Pericardium fibroblast (primary cell): Measurements from ENCODE around the gene MB. TPM values are rescaled to one million over a fixed set of nuclear protein-coding genes. Genes with fewer than 3 reads are reported as not detected.

Experiments
- total RNA-seq: library from RNA; depleted of rRNA; stranded (reverse); fragments of >200 nt; gene quantifications from 2 replicates; pipeline ENCODE4 v1.2.3, GENCODE V29; 2015

Gene MB
- not detected in 2 replicates for total RNA-seq

DNA sequence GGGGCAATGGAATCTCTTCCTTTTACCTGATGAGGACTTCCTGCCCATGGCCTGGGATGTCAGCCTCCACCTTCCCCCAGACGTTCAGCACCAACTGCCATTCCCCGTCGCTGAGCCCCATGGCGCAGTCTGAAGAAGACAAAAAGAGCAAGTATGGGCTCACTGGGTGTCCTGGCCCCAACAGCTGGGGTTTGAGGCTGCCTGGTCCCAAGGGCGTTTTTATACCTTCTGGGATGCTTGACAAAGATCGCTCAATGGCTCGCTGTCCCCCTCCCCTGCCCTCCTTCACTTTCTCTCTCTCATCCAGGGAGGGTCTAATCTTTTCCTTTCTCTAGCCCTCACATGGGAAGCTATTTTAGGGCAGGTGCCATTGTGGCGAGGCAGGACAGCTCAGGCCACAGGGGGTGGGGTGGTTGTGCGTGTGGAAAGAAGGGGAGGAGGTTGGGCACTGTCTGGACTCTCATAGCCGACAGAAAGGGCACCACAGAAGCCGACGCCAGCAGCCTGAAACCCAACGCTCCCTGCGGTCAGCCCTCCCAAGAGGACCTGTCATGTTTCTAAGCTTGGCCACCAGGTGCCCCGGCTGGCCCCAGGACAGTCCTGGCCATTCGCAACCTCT, at the start of gene MB:
Gene MB (minus strand): TSS at position 193 of the 619 bp plus-strand sequence. CDS start 72 bp downstream, at position 121.

DNA sequence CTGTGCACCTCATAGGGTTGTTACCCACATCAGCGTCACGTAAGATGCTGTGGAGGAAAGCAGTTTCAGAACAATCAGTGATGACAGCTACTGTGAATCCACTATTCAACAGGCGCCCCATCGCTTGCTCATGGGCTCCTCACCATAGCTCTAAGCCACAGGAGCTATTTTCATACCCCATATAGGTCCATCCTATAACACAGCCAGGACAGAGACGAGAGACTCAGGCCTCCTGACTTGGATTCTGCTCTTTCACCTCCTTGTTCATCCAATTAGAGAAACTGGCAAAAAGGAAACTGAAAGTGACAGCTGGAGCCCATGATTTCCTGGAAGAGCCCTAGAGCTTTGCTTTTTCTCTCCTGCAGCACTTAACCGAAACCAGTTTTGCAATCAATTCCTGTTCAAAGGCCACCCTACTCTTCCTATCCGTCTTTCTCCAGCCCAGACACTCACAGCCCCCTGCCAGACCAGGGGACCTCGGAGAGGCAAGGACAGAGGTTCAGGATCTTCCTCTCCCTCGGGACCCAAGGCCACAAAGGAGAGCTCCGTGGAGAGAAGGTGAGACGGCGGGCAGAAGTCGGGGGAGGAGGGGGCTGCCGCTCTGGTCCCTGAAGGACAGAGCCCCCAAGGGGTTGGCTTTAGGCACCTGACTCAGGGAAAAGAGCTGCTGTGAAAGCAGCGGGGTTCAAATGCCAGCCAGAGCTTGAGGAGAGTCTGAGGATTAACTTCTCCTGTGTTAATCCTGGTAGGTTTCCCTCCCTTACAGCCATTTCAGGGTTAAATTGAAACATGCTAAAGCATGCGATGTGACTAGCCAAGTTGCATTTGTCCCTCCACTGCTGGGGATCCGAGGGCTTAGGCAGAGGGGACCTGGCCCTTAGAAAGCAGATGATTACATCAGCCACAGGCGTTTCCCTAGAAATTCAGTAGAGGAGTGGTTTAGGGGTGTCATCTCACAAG, 31.2 kb upstream of the MB start, which contains the start of gene APOL6:
Gene APOL6 (plus strand): TSS at position 381 of the 960 bp plus-strand sequence. CDS start 7,980 bp downstream, outside the sequence.

Other genes with a start within 250 kb of the MB start
- 16.2 and 19.9 TPM in 2 replicates for gene HMOX1, start 236.2 kb downstream of the MB start, total RNA-seq
- gene MCM5, start 217.2 kb downstream of the MB start, total RNA-seq, result 9.7 and 10.4 TPM in 2 replicates
- under 0.01 TPM in 1 of 2 replicates, not detected in the other for gene RASD2, start 76.5 kb downstream of the MB start, total RNA-seq
- gene APOL6, start 31.1 kb upstream of the MB start, total RNA-seq, result 9.3 and 18.4 TPM in 2 replicates
- gene APOL5, start 100.5 kb upstream of the MB start, total RNA-seq, result not detected in 2 replicates